DMS 273 treated with DMSO at 0.1 percent for 48 hours (cell line): Measurements from ENCODE around the gene CNMD.

ENCODE experiments used
- DNase-seq: peaks from one replicate; lab custom pipeline; 2025; lab: John Stamatoyannopoulos, UW

The CNMD gene

GRCh38 chr13:52739468-52740071, at the start of gene CNMD:
Gene CNMD, minus strand, starts transcription at chr13:52739820. Its CDS starts 119 bp downstream, at chr13:52739701.
- no peak for DNase-seq

- DNase-seq, result no peak
Measured at GRCh38 chr13:52788011-52788410, 48.4 kb upstream of the CNMD start.

- DNase-seq, result no peak
Measured at GRCh38 chr13:52787235-52787634, 47.6 kb upstream of the CNMD start.

GRCh38 chr13:52786766-52787165, 47.1 kb upstream of the CNMD start:
- no peak for DNase-seq

GRCh38 chr13:52785739-52786138, 46.1 kb upstream of the CNMD start:
- no peak for DNase-seq

- no peak for DNase-seq
Measured at GRCh38 chr13:52784591-52785340, 45.1 kb upstream of the CNMD start.

- no peak for DNase-seq
Measured at GRCh38 chr13:52783943-52784342, 44.3 kb upstream of the CNMD start.

GRCh38 chr13:52782471-52783448, 43.1 kb upstream of the CNMD start:
- DNase-seq, result no peak

- DNase-seq, result no peak
Measured at GRCh38 chr13:52780611-52781010, 41.0 kb upstream of the CNMD start.

GRCh38 chr13:52780092-52780491, 40.5 kb upstream of the CNMD start:
- no peak for DNase-seq

- DNase-seq, result no peak
Measured at GRCh38 chr13:52779103-52779502, 39.5 kb upstream of the CNMD start.

GRCh38 chr13:52776726-52777125, 37.1 kb upstream of the CNMD start:
- DNase-seq, result no peak

GRCh38 chr13:52775511-52775910, 35.9 kb upstream of the CNMD start:
- DNase-seq, result no peak

- no peak for DNase-seq
Measured at GRCh38 chr13:52767949-52768516, 28.4 kb upstream of the CNMD start.

GRCh38 chr13:52765611-52766390, 26.2 kb upstream of the CNMD start:
- no peak for DNase-seq

- DNase-seq, result no peak
Measured at GRCh38 chr13:52760077-52760476, 20.5 kb upstream of the CNMD start.

GRCh38 chr13:52758114-52758513, 18.5 kb upstream of the CNMD start:
- no peak for DNase-seq

- DNase-seq, result no peak
Measured at GRCh38 chr13:52751196-52751595, 11.6 kb upstream of the CNMD start.

GRCh38 chr13:52750713-52751112, 11.1 kb upstream of the CNMD start:
- DNase-seq, result no peak

GRCh38 chr13:52749419-52749818, 9.8 kb upstream of the CNMD start:
- peak; percentile 68 for DNase-seq

- DNase-seq, result no peak
Measured at GRCh38 chr13:52746141-52746540, 6.5 kb upstream of the CNMD start.
